Endothelial cell (in vitro differentiated cells): ENCODE data around the gene PLEKHF1. TPM values are rescaled to one million over a fixed set of nuclear protein-coding genes. Genes with fewer than 3 reads are reported as not detected.

Source experiments
- DNase-seq: peaks from one replicate; pipeline ENCODE4 v3.0.0; 2021; ENCODE audit warnings: low spot score
- H3K27ac Mint-ChIP-seq: one replicate; pipeline ENCODE4 v1.8.0; 2021; ENCODE audit warnings: mixed read lengths, inconsistent platforms; ENCODE audit not compliant: unreplicated experiment
- H3K27me3 Mint-ChIP-seq: one replicate; pipeline ENCODE4 v1.8.0; 2021; ENCODE audit warnings: mild to moderate bottlenecking, moderate library complexity, mixed read lengths, inconsistent platforms; ENCODE audit not compliant: unreplicated experiment
- H3K36me3 Mint-ChIP-seq: one replicate; pipeline ENCODE4 v1.8.0; 2021; ENCODE audit warnings: mild to moderate bottlenecking, low read depth, mixed read lengths, inconsistent platforms; ENCODE audit not compliant: unreplicated experiment
- H3K4me1 Mint-ChIP-seq: one replicate; pipeline ENCODE4 v1.8.0; 2021; ENCODE audit warnings: mild to moderate bottlenecking, mixed read lengths, inconsistent platforms; ENCODE audit not compliant: unreplicated experiment
- H3K4me3 Mint-ChIP-seq: one replicate; pipeline ENCODE4 v1.8.0; 2021; ENCODE audit warnings: mild to moderate bottlenecking, mixed read lengths, inconsistent platforms; ENCODE audit not compliant: unreplicated experiment
- H3K9me3 Mint-ChIP-seq: one replicate; pipeline ENCODE4 v1.8.0; 2021; ENCODE audit warnings: mixed read lengths, inconsistent platforms; ENCODE audit not compliant: unreplicated experiment
- CTCF ChIP-seq: fragments of 200-600 bp; sonication (generic); IDR thresholded peaks from one replicate; pipeline ENCODE4 v1.5.0; 2021; ENCODE audit warnings: antibody characterized with exemption; ENCODE audit not compliant: unreplicated experiment
- total RNA-seq: library from RNA; stranded (reverse); fragmentation: NEBNext Ultra II Directional; extraction: Animal tissue kit (Norgen Biotek cat#: 25700); gene quantifications from one replicate; pipeline ENCODE4 v1.2.1, GENCODE V29; 2021; ENCODE audit not compliant: unreplicated experiment

Gene PLEKHF1
- total RNA-seq, 1 donor from 2014 or later = 0.77 TPM

- no peak for DNase-seq
- Mint-ChIP-seq H3K4me1 (peaks cover 18% of the 10 kb centered on the region), H3K27ac (no peak overlapping the region), H3K4me3 (no peak overlapping the region), H3K9me3 (no peaks in the 10 kb centered on the region), H3K27me3 (peaks cover 8% of the 10 kb centered on the region), H3K36me3 (no peaks in the 10 kb centered on the region)
- no peak for TF ChIP-seq CTCF
These were observed 46.4 kb downstream of the PLEKHF1 start for GRCh38 chr19:29711584-29712132.

GRCh38 chr19:29712744-29713516, 47.7 kb downstream of the PLEKHF1 start:
- Mint-ChIP-seq H3K9me3 (no peaks in the 10 kb centered on the region), H3K4me3 (peak overlapping the region; percentile 10), H3K4me1 (peaks cover 18% of the 10 kb centered on the region), H3K27me3 (peaks cover 8% of the 10 kb centered on the region), H3K36me3 (no peaks in the 10 kb centered on the region), H3K27ac (no peak overlapping the region)
- no peak for DNase-seq
- TF ChIP-seq CTCF = no peak

GRCh38 chr19:29714371-29714952, 49.2 kb downstream of the PLEKHF1 start:
- Mint-ChIP-seq H3K4me1 (peaks cover 18% of the 10 kb centered on the region), H3K36me3 (no peaks in the 10 kb centered on the region), H3K9me3 (no peaks in the 10 kb centered on the region), H3K4me3 (peak overlapping the region; percentile 79), H3K27me3 (peaks cover 8% of the 10 kb centered on the region), H3K27ac (peak overlapping the region; percentile 24)
- no peak for TF ChIP-seq CTCF
- no peak for DNase-seq

DNA sequence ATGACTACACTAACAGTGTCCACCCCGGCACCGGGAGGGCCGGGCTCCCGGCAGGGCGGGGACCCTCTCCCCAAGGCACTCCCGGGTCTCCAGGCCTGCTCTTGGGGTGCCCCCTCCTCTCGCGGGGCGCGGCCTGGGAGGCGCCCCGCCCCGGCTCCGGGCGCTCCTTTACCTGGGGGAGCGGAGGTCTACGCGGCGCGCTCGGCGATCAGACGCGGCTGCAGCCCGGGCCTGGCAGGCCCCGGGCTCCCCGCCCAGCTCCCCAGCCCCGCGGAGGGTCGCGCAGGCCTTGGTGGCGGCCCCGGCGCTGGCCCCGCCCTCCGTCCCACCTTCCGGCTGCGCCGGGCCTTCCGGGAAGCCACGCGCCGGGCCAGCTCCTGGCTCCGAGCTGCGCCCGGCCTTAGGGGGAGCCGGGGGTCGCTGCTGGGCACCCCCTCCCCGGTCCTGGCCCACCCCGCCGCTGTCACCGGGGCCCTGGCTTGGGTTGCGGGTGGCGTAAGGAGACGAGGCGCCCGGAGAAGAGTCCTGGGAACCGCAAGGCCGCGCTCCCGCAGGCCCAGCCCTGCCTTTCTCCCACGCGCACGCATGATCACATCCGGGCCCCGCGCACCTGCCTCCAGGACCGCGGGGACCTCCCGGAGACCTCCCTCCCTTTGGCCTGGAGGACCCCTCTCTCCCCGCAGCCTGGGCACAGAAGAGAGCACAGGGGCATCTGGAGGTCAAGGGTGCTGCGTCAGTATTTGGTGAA, 49.9 kb downstream of the PLEKHF1 start, which contains the start of gene C19orf12:
Gene C19orf12, minus strand, starts transcription at position 309 of the 748 bp plus-strand sequence. CDS start 6,848 bp downstream, outside the sequence.
- DNase-seq = peak; percentile 57
- peak within 1 kb of the TSS; percentile 85 for H3K4me3 Mint-ChIP-seq
- no peak for TF ChIP-seq CTCF
- no peaks in the 10 kb centered on the region for H3K36me3 Mint-ChIP-seq
- H3K27ac Mint-ChIP-seq = peak within 1 kb of the TSS; percentile 24
- no peaks in the 10 kb centered on the region for H3K9me3 Mint-ChIP-seq
- H3K27me3 Mint-ChIP-seq = peaks cover 8% of the 10 kb centered on the region
- H3K4me1 Mint-ChIP-seq = peaks cover 18% of the 10 kb centered on the region
